ENCODE data around the gene CDH4.

The CDH4 gene

GRCh38 chr20:61938839-61939690 lies 687.0 kb downstream of the CDH4 start:
- H3K4me1 ChIP-seq (ENCODE audit: insufficient read depth, low read length): no peaks in the 10 kb centered on the region
- H3K4me2 ChIP-seq (ENCODE audit: insufficient read depth, low read length): no peak overlapping the region
- no peak overlapping the region for H3K4me3 ChIP-seq (ENCODE audit: low read depth in 1 of 2, low read length in 2 of 2)
- H3K27me3 ChIP-seq (ENCODE audit: insufficient read depth, low read length, poor library complexity): no peaks in the 10 kb centered on the region
- no peaks in the 10 kb centered on the region for H3K36me3 ChIP-seq (ENCODE audit: insufficient read depth, low read length)
- no peak overlapping the region for H3K9ac ChIP-seq (ENCODE audit: low read depth, low read length)
- H2AFZ ChIP-seq (ENCODE audit: low read depth, low read length): no peak overlapping the region
- peaks cover 13% of the 10 kb centered on the region; the same call in 1 of the 2 replicates for H4K20me1 ChIP-seq (ENCODE audit: insufficient read depth, low read length)
- no peaks in the 10 kb centered on the region for H3K79me2 ChIP-seq (ENCODE audit: insufficient read depth, low read length)
- ATAC-seq (ENCODE audit: insufficient read depth, low read depth) (no peak), DNase-seq (no peak)
- TF ChIP-seq CTCF (IDR thresholded peaks at IDR 0.05; ENCODE audit: borderline replicate concordance, extremely low read depth, low read length, poor library complexity, severe bottlenecking) (no peak), EZH2 (IDR thresholded peaks at IDR 0.05; ENCODE audit: borderline replicate concordance, low read depth, low read length, severe bottlenecking) (no peak)
- no peaks in the 10 kb centered on the region for H3K9me3 ChIP-seq (ENCODE audit: insufficient read depth, low read length, severe bottlenecking)
- H3K27ac ChIP-seq (ENCODE audit: low read length): no peak overlapping the region

GRCh38 chr20:61939691-61940360 lies 687.8 kb downstream of the CDH4 start:
- no peak for DNase-seq
- peaks cover 13% of the 10 kb centered on the region; the same call in 1 of the 2 replicates for H4K20me1 ChIP-seq (ENCODE audit: insufficient read depth, low read length)
- H3K79me2 ChIP-seq (ENCODE audit: insufficient read depth, low read length): no peaks in the 10 kb centered on the region
- H3K27me3 ChIP-seq (ENCODE audit: insufficient read depth, low read length, poor library complexity): no peaks in the 10 kb centered on the region
- no peaks in the 10 kb centered on the region for H3K4me1 ChIP-seq (ENCODE audit: insufficient read depth, low read length)
- no peaks in the 10 kb centered on the region for H3K36me3 ChIP-seq (ENCODE audit: insufficient read depth, low read length)
- H2AFZ ChIP-seq (ENCODE audit: low read depth, low read length): no peak overlapping the region
- H3K4me3 ChIP-seq (ENCODE audit: low read depth in 1 of 2, low read length in 2 of 2): no peak overlapping the region
- no peak overlapping the region for H3K9ac ChIP-seq (ENCODE audit: low read depth, low read length)
- TF ChIP-seq EZH2 (IDR thresholded peaks at IDR 0.05; ENCODE audit: borderline replicate concordance, low read depth, low read length, severe bottlenecking) (no peak), CTCF (IDR thresholded peaks at IDR 0.05; ENCODE audit: borderline replicate concordance, extremely low read depth, low read length, poor library complexity, severe bottlenecking) (no peak)
- H3K4me2 ChIP-seq (ENCODE audit: insufficient read depth, low read length): no peak overlapping the region
- H3K9me3 ChIP-seq (ENCODE audit: insufficient read depth, low read length, severe bottlenecking): no peaks in the 10 kb centered on the region
- ATAC-seq (ENCODE audit: insufficient read depth, low read depth): no peak
- H3K27ac ChIP-seq (ENCODE audit: low read length): no peak overlapping the region

GRCh38 chr20:61940491-61940890 lies 688.4 kb downstream of the CDH4 start:
- H3K36me3 ChIP-seq (ENCODE audit: insufficient read depth, low read length): no peaks in the 10 kb centered on the region
- H3K4me3 ChIP-seq (ENCODE audit: low read depth in 1 of 2, low read length in 2 of 2): no peak overlapping the region
- ATAC-seq (ENCODE audit: insufficient read depth, low read depth): no peak
- no peaks in the 10 kb centered on the region for H3K79me2 ChIP-seq (ENCODE audit: insufficient read depth, low read length)
- no peaks in the 10 kb centered on the region for H3K9me3 ChIP-seq (ENCODE audit: insufficient read depth, low read length, severe bottlenecking)
- no peak for TF ChIP-seq CTCF (IDR thresholded peaks at IDR 0.05; ENCODE audit: borderline replicate concordance, extremely low read depth, low read length, poor library complexity, severe bottlenecking)
- no peak for TF ChIP-seq EZH2 (IDR thresholded peaks at IDR 0.05; ENCODE audit: borderline replicate concordance, low read depth, low read length, severe bottlenecking)
- no peak overlapping the region for H3K27ac ChIP-seq (ENCODE audit: low read length)
- H2AFZ ChIP-seq (ENCODE audit: low read depth, low read length): no peak overlapping the region
- no peak for DNase-seq
- no peaks in the 10 kb centered on the region for H3K27me3 ChIP-seq (ENCODE audit: insufficient read depth, low read length, poor library complexity)
- no peaks in the 10 kb centered on the region for H3K4me1 ChIP-seq (ENCODE audit: insufficient read depth, low read length)
- H3K9ac ChIP-seq (ENCODE audit: low read depth, low read length): no peak overlapping the region
- no peak overlapping the region for H3K4me2 ChIP-seq (ENCODE audit: insufficient read depth, low read length)
- H4K20me1 ChIP-seq (ENCODE audit: insufficient read depth, low read length): peaks cover 13% of the 10 kb centered on the region; the same call in 1 of the 2 replicates
